Measurements from ENCODE around the gene STAT4.

DNA sequence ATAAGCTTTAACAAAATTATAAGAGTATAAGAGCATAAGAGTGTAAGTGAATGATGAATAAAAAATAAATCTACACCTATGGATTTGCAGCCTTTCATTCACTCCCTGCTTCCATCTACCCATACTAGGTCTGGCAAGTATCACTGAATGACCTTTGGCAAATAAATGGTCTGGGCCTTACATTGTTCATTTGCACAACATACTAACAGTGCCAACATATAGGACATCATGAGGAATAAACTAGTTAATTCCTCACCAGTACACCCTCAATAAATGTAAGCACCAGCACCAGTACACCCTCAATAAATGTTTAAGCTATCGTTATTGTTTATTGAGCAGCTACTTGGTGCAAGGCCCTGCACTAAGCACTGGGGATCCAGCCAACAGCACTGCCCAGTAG is 163.7 kb downstream of the STAT4 start:
- TF ChIP-seq BACH2 (CRISPR knock-in tag; IDR thresholded peaks at IDR 0.05; ENCODE audit: borderline replicate concordance) (no peak), OSR1 (CRISPR knock-in tag; IDR thresholded peaks at IDR 0.05) (no peak), ZFP30 (CRISPR knock-in tag; IDR thresholded peaks at IDR 0.05) (no peak), TCF4 (CRISPR knock-in tag; IDR thresholded peaks at IDR 0.05; ENCODE audit: borderline replicate concordance) (no peak), GLIS3 (CRISPR knock-in tag; IDR thresholded peaks at IDR 0.05) (no peak), POU6F1 (CRISPR knock-in tag; IDR thresholded peaks at IDR 0.05; ENCODE audit: borderline replicate concordance, low read depth) (no peak)
- TF ChIP-seq, protein P1, sequence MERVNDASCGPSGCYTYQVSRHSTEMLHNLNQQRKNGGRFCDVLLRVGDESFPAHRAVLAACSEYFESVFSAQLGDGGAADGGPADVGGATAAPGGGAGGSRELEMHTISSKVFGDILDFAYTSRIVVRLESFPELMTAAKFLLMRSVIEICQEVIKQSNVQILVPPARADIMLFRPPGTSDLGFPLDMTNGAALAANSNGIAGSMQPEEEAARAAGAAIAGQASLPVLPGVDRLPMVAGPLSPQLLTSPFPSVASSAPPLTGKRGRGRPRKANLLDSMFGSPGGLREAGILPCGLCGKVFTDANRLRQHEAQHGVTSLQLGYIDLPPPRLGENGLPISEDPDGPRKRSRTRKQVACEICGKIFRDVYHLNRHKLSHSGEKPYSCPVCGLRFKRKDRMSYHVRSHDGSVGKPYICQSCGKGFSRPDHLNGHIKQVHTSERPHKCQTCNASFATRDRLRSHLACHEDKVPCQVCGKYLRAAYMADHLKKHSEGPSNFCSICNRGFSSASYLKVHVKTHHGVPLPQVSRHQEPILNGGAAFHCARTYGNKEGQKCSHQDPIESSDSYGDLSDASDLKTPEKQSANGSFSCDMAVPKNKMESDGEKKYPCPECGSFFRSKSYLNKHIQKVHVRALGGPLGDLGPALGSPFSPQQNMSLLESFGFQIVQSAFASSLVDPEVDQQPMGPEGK (CRISPR knock-in tag; IDR thresholded peaks at IDR 0.05; ENCODE audit: borderline replicate concordance) = no peak

Measured in SK-N-SH treated with all-trans-retinoic acid at 6 μM for 48 hours (cell line).